PC-3 (cell line): ENCODE data around the gene IGSF23. TPM values are rescaled to one million over a fixed set of nuclear protein-coding genes. Genes with fewer than 3 reads are reported as not detected.
"Not testable (repeated sequence)": the region's sequence is repeated elsewhere in the genome, so short reads cannot be mapped to it uniquely, and the experiment has no call there.

Experiments
- ATAC-seq: fragments of 200-7000 bp; cut with Tn5 transposase; 2 replicates; pipeline ENCODE4 v1.9.1; 2020; ENCODE audit warnings: mild to moderate bottlenecking, moderate library complexity
- BruUV-seq: library from RNA; stranded (reverse); fragments of 400-500 nt; replicated peaks from 2 replicates; lab custom pipeline; 2021; lab: Mats Ljungman, UMichigan
- CTCF ChIA-PET: fragments of 300-600 bp; sonication (Branson Sonifier 250); formaldehyde crosslinking; loops from one replicate; lab custom pipeline; 2022; ENCODE audit warnings: antibody characterized with exemption; lab: Charles Lee
- POLR2A ChIA-PET: fragments of 300-600 bp; sonication (Branson Sonifier 250); formaldehyde crosslinking; loops from one replicate; lab custom pipeline; 2022; ENCODE audit warnings: antibody characterized with exemption; ENCODE audit not compliant: unreplicated experiment; lab: Charles Lee
- DNase-seq: peaks from one replicate; pipeline ENCODE4 v3.0.0-alpha.2; 2015
- H2AFZ ChIP-seq: fragments of 300-600 bp; sonication (generic); 2 replicates; pipeline ENCODE4 v1.6.0; 2016; ENCODE audit warnings: antibody characterized with exemption, low read length
- H3F3A ChIP-seq: fragments of 300-600 bp; sonication (generic); one replicate; pipeline ENCODE4 v1.6.0; 2017; ENCODE audit warnings: antibody characterized with exemption, low read length, control low read depth, mild to moderate bottlenecking; ENCODE audit not compliant: unreplicated experiment
- H3K27ac ChIP-seq: fragments of 300-600 bp; sonication (generic); 2 replicates; pipeline ENCODE4 v1.5.1; 2016; ENCODE audit warnings: mild to moderate bottlenecking, low read length
- H3K27me3 ChIP-seq: fragments of 300-600 bp; sonication (generic); 2 replicates; pipeline ENCODE4 v1.6.1; 2016; ENCODE audit warnings: low read length, mixed read lengths
- H3K36me3 ChIP-seq: fragments of 300-600 bp; sonication (generic); 2 replicates; pipeline ENCODE4 v1.6.1; 2016; ENCODE audit warnings: low read depth, mixed run types, low read length, mixed read lengths
- H3K4me1 ChIP-seq: fragments of 300-600 bp; sonication (generic); 2 replicates; pipeline ENCODE4 v1.5.1; 2016; ENCODE audit warnings: low read length; ENCODE audit not compliant: insufficient read depth
- H3K4me2 ChIP-seq: fragments of 300-600 bp; sonication (generic); 2 replicates; pipeline ENCODE4 v1.6.0; 2016; ENCODE audit warnings: low read length
- H3K4me3 ChIP-seq: fragments of 300-600 bp; sonication (generic); 2 replicates; pipeline ENCODE4 v1.5.1; 2016; ENCODE audit warnings: mild to moderate bottlenecking, low read length, mixed read lengths
- H3K79me2 ChIP-seq: fragments of 300-600 bp; sonication (generic); 2 replicates; pipeline ENCODE4 v1.6.1; 2017; ENCODE audit warnings: low read length, mixed read lengths
- H3K9ac ChIP-seq: fragments of 300-600 bp; sonication (generic); 2 replicates; pipeline ENCODE4 v1.6.0; 2016; ENCODE audit warnings: mild to moderate bottlenecking, low read length
- H3K9me2 ChIP-seq: fragments of 300-600 bp; sonication (generic); replicated peaks from 2 replicates; pipeline ENCODE4 v1.6.1; 2016; ENCODE audit warnings: mixed run types, low read length, mixed read lengths
- H3K9me3 ChIP-seq: fragments of 300-600 bp; sonication (generic); 2 replicates; pipeline ENCODE4 v1.6.1; 2016; ENCODE audit warnings: low read length, mixed read lengths
- H4K20me1 ChIP-seq: fragments of 300-600 bp; sonication (generic); 2 replicates; pipeline ENCODE4 v1.6.1; 2016; ENCODE audit warnings: low read length, mixed read lengths
- CTCF ChIP-seq: fragments of 300-600 bp; sonication (generic); conservative IDR thresholded peaks from 2 replicates; pipeline ENCODE4 v1.5.1; 2017; ENCODE audit warnings: antibody characterized with exemption, low read depth, mild to moderate bottlenecking, low read length
- EZH2 ChIP-seq: fragments of 300-600 bp; sonication (generic); IDR thresholded peaks from one replicate; pipeline ENCODE4 v1.6.1; 2017; ENCODE audit warnings: antibody characterized with exemption, mild to moderate bottlenecking, low read length; ENCODE audit not compliant: unreplicated experiment
- EZH2phosphoT487 ChIP-seq: fragments of 300-600 bp; sonication (generic); IDR thresholded peaks from 2 replicates; pipeline ENCODE4 v1.6.1; 2018; ENCODE audit warnings: mild to moderate bottlenecking, antibody characterized with exemption, low read length, borderline replicate concordance
- intact Hi-C: fragments of 100-400 bp; cut with micrococcal nuclease; formaldehyde crosslinking; loops from 2 replicates; pipeline ENCODE4 v1.9.0; 2023
- total RNA-seq: library from RNA; depleted of rRNA; stranded (reverse); fragments of >200 nt; gene quantifications from 2 replicates; pipeline ENCODE4 v1.2.3, GENCODE V29; 2014

Gene IGSF23
- total RNA-seq, 1 experiment from 2014 or later = not detected

- no peak for DNase-seq
- CTCF ChIA-PET = interaction anchor here (0.6 kb wide), 1 partner anchor 113 kb away, joined by 3 read pairs; no protein-coding TSS in a partner anchor
- no peak overlapping the region for H2AFZ ChIP-seq
- TF ChIP-seq EZH2 = no peak
- H3K4me3 ChIP-seq = no peak overlapping the region
- H3K79me2 ChIP-seq = no peaks in the 10 kb centered on the region
- no peaks in the 10 kb centered on the region for H3K9me2 ChIP-seq
- H3K27ac ChIP-seq = no peak overlapping the region
- peaks cover 23% of the 10 kb centered on the region for H3K4me1 ChIP-seq
- H3K4me2 ChIP-seq = no peak overlapping the region
- H3K36me3 ChIP-seq = no peaks in the 10 kb centered on the region
- no peaks in the 10 kb centered on the region for H3F3A ChIP-seq
- no peak for ATAC-seq
- no peaks in the 10 kb centered on the region for H3K27me3 ChIP-seq
- H4K20me1 ChIP-seq = no peaks in the 10 kb centered on the region
- no peaks in the 10 kb centered on the region for H3K9me3 ChIP-seq
- POLR2A ChIA-PET = no interaction called here
- H3K9ac ChIP-seq = no peak overlapping the region
- no TSS peak for BruUV-seq
- intact Hi-C loops = no loop called here
Measured at GRCh38 chr19:44683434-44684210, 70.3 kb downstream of the IGSF23 start.

GRCh38 chr19:44684396-44684795 is 71.0 kb downstream of the IGSF23 start:
- CTCF ChIA-PET = interaction anchor here (0.6 kb wide), 1 partner anchor 114 kb away, joined by 3 read pairs; no protein-coding TSS in a partner anchor
- ATAC-seq, intact Hi-C loops, H3K9me2 ChIP-seq, H3K9me3 ChIP-seq, H3K4me3 ChIP-seq, H3F3A ChIP-seq, H4K20me1 ChIP-seq, H3K27me3 ChIP-seq, H2AFZ ChIP-seq, H3K4me2 ChIP-seq, BruUV-seq, DNase-seq, H3K9ac ChIP-seq, H3K36me3 ChIP-seq, H3K79me2 ChIP-seq, POLR2A ChIA-PET: not testable (repeated sequence)
- Histone ChIP-seq H3K27ac (peak overlapping the region; percentile 78), H3K4me1 (peaks cover 23% of the 10 kb centered on the region)

- DNase-seq (peak; percentile 82), ATAC-seq (peak; percentile 74)
- intact Hi-C loops = no loop called here
- Histone ChIP-seq H3K36me3 (no peaks in the 10 kb centered on the region), H4K20me1 (no peaks in the 10 kb centered on the region), H2AFZ (no peak overlapping the region), H3K27me3 (no peaks in the 10 kb centered on the region), H3K4me3 (no peak overlapping the region), H3F3A (no peaks in the 10 kb centered on the region), H3K27ac (peak overlapping the region; percentile 78), H3K79me2 (no peaks in the 10 kb centered on the region), H3K4me1 (peaks cover 23% of the 10 kb centered on the region), H3K9me2 (no peaks in the 10 kb centered on the region), H3K4me2 (peak overlapping the region; percentile 53; the same call in 1 of the 2 replicates), H3K9me3 (no peaks in the 10 kb centered on the region), H3K9ac (peak overlapping the region; percentile 31; the same call in 1 of the 2 replicates)
- ChIA-PET CTCF (interaction anchor here (0.6 kb wide), 1 partner anchor 32 kb away, joined by 3 read pairs; no protein-coding TSS in a partner anchor), POLR2A (interaction anchor here (1.0 kb wide), 1 partner anchor 160 kb away, joined by 5 read pairs; no protein-coding TSS in a partner anchor)
- no peak for TF ChIP-seq CTCF
- no peak for TF ChIP-seq EZH2
- no peak for TF ChIP-seq EZH2phosphoT487
- BruUV-seq = TSS peak; percentile 24
Measured at GRCh38 chr19:44684892-44685863, 71.8 kb downstream of the IGSF23 start.
